HuH-7.5 (cell line): ENCODE results near the gene PSORS1C1.

Experiments used
- DNase-seq: peaks from one replicate; pipeline ENCODE4 v3.0.0; 2011; ENCODE audit warnings: low spot score

The PSORS1C1 gene

DNA sequence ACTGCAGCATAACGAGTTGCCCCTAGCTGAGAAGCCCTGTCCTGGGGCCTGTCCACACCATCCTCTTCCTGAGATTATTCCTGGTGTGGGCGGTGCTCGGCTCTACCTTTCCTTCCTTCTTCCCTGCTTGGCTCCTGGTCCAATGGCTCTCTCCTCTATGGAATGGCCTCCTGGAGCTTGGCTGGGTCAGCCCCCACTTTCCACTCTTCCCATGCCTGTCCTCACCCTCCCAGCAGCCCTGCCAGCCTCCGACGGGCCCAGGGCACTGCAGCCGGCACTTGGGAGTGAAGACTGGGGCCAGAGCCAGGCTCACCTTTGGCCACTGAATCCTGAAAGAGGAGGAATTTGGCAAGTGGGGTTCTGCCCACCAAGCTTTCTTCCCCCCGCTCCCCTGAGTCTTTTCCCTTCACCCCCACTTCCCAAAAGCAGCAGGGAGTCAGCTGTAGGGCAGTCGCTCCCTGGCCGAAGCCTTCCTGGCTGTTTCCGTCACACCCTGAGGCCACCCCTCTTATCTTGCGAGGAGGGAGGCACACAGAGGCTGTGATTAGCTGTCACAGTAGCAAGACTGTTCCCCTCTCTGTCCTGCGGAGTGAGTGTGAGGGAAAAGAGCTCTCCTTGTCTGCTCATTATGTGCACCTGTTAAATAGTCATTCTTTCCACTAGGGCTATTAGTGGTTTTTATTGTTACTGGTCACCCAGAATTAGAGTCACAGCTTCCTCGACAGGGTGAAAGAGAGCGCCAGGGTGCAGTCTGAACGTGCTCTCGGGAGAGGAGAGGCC is 12.0 kb downstream of the PSORS1C1 start:
- DNase-seq, result no peak

DNA sequence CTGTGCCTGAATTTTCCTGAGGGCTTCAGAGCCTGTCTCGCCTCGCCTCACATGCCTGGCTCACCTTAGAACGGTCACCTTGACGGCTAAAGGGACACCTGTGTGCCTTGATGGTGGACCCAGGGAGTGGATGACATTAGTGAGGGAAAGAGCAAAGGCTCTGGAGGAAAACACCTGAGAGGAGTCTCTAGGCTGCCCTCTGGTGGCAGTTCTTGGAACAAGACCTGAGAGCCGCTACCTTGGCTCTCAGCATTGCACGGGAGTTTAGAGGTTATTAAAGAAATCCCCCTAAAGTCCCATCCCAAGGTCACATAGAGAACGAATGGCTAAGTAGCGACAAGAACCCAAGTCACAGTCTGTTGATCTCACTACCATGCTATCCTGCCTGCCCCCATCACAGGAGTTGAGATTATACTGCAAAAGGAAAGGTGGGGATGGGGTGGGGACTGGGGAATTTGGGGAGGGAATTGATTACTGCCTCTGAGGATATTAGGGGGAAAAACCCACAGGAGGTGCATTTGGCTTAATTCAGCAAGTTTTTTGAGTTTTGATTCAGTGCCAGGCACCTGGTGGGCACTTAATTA is 13.6 kb downstream of the PSORS1C1 start:
- peak; percentile 59 for DNase-seq

- no peak for DNase-seq
These were observed 14.5 kb downstream of the PSORS1C1 start for GRCh38 chr6:31129130-31129529.

DNA sequence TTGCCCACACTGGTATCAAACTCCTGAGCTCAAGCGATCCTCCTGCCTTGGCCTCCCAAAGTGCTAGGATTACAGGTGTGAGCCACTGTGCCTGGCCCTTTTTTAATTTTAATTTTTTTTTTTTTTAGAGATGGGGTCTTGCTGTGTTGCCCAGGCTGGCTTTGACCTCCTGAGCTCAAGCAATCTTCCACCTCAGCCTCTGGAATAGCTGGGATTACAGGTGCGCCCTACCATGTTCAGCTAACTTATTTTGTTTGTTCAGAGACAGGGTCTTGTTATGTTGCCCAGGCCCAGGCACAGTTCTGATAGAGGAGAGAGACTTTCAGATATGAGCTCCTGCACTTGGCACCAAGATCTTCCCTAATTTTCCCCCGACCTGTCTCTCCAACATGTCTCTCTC is 16.2 kb downstream of the PSORS1C1 start:
- DNase-seq, result no peak

- no peak for DNase-seq
These were observed 17.0 kb downstream of the PSORS1C1 start for GRCh38 chr6:31131595-31131994.

DNA sequence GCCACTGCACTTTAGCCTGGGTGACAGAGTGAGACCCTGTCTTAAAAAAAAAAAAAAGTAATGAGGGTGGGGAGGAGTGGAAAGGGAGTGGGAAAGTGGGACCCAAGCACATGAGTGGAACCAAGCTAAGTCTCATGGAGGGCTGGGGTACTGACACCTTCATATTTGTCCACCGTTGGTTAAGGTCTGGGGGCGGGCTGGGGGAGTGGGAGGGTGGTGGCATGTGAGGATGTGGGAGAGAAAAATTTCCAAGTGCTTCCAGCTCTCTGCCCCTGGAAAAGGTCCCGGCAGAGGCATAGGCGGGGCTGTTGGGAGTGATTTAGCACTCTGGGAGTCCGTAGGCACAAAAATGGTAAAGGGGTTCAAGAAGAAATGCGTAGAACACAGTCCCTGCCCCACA is 18.2 kb downstream of the PSORS1C1 start:
- no peak for DNase-seq

- DNase-seq, result no peak
These were observed 21.1 kb downstream of the PSORS1C1 start for GRCh38 chr6:31135710-31136109.

DNA sequence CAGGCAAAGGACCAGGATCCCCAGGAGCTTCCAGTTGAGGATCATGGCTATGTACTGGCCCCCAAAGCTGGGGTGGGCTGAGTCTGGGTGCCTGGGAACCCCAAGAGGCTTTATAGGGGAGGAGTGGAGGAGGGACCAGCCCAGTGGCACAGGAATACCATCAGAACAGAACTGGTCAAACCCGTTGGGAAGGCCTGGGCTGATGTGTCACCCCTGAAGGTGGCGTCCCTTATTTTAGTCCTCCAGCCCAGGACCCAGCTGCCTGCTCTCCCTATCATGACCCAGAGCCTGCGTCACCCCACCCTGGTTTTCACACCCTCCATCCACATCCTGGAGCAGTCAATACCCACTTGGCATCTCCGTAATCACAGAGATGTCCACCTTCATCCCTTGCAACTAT is 24.4 kb downstream of the PSORS1C1 start, which contains the start of gene PSORS1C2:
Gene PSORS1C2, minus strand, starts transcription at position 85 of the 400 bp plus-strand sequence. Its CDS starts 40 bp downstream, at position 45.
- no peak for DNase-seq

DNA sequence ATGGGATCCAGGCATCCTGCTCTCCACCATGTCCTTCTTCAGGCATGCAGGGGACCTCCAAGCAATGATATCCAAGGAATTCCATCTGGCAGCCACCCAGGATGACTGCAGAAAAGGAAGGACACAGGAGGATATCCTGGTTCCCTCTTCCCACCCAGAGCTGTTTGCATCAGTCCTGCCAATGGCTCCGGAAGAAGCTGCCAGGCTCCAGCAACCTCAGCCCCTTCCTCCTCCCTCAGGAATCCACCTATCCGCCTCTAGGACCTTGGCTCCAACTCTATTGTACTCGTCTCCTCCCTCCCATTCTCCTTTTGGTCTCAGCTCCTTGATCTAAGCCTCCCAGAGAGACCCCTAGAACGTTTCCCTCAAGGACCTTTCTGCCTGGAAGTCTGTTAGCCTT is 25.0 kb downstream of the PSORS1C1 start:
- DNase-seq, result no peak

DNA sequence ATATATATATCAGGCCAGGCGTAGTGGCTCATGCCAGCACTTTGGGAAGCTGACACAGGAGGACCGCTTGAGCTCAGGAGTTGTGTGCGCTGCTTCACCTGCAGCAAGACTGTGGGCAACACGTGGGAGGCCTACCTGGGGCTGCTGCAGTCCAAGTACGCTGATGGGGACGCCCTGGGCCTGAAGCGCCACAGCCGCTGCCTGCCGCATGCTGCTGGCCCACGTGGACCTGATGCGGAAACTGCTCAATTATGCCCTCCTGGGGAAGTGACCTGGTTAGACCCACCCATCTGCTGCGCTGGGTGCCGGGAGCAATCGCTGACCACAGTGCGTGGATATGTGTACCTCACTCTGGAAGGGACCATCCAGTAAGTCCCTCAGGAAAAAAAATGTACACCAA is 26.0 kb downstream of the PSORS1C1 start:
- no peak for DNase-seq

GRCh38 chr6:31142361-31142761 is 27.8 kb downstream of the PSORS1C1 start:
- DNase-seq, result no peak

- no peak for DNase-seq
These were observed 28.5 kb downstream of the PSORS1C1 start for GRCh38 chr6:31143148-31143547.

DNA sequence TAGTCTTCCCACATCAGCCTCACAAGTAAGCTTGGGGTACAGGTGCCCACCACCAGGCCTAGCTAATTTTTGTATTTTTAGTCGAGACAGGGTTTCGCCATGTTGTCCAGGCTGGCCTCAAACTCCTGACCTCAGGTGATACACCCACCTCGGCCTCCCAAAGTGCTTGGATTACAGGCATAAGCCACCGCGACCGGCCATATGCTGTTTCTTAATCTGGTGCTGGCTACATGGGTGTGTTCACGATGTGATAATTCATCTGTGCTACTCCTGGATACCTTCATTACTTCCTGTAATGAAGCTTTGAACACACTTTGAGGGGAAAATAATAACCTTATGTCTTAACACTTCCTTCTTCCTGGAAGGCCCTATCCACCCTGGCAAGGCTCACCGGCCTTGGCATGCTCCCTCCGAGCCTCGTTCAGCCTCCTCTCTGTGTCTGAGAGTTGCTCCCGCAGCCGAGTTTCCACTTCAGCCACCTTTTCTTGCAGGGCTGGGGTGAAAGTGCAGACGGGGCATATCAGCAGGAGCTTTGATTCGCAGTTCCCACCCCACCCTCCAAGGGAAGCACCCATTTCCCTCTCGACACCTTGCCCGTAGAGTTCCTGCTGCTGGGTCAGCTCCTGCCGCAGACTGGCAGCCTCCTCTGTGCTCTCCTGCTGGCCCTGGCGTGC is 29.8 kb downstream of the PSORS1C1 start:
- no peak for DNase-seq

DNA sequence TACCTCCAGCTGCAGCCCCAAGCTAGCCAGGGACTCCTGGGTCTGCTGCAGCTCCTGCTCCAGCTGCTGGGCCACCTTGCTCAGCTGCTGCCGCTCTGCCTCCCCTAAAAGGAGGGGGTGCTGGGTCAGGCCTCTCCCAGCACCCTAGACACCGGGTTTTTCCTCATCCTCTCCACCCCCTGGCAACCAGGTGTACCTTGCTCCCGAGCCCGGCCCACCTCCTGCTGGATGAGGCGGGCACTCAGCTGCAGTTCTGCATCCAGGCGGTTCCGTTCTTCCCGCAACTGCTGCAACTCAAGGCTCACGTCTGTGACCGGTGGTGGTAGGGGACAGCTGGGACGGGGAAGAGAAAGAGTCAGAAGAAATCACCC is 30.4 kb downstream of the PSORS1C1 start:
- no peak for DNase-seq

- DNase-seq, result no peak
These were observed 30.8 kb downstream of the PSORS1C1 start for GRCh38 chr6:31145386-31145785.

DNA sequence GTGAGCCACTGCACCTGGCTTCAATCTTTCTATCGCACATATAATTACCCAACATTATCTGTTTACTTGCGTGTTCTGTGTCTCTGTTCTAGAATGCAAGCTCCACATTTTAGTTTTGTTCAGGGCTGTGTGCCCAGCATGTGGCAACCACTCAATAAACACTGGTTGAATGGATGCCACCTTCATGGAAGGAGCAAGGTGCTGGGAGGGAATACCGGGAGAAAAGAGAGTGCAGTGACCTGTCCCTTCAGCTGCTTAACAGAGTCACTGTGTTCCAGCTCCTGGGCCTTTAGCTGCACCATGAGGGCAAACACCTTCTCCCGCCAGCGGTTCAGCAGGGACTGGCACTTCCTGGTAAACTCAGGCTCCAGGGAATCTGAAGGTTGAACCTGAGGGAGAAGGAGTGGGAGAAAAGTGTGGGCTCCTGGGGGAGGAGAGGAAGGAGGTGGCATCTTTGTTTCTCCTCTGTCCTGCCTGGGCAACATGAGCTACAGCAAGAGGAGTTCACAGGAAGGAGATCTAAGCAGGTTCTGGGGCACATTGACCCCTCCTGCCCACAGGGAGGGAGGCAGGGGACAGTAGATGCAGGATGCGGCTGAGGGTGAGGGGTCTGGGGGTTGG is 35.3 kb downstream of the PSORS1C1 start:
- DNase-seq, result no peak

GRCh38 chr6:31152781-31153180 is 38.2 kb downstream of the PSORS1C1 start:
- DNase-seq, result no peak

DNA sequence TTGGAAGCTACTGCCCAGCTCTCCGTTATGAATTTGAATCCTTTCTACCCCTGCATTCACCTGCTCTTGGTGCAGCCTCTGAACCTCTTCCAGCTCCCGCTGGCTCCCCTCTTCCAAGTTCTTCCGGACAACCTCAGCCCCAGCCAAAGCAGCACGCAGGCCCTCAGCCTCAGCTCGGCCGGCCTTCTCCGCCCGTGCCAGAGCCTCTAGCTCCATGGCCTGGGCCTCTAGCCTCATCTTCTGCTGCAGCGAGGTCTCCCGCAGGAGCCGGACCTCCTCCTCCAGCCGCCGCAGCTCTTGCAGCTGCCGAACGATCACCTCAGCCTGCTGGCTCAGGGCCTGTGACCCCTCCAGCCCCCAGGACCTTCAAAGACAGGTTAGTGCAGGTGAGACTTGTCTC is 39.8 kb downstream of the PSORS1C1 start:
- DNase-seq, result no peak

- no peak for DNase-seq
These were observed 42.0 kb downstream of the PSORS1C1 start for GRCh38 chr6:31156641-31157040.

- DNase-seq, result no peak
These were observed 43.0 kb downstream of the PSORS1C1 start, which contains the start of gene CCHCR1 for GRCh38 chr6:31157513-31158139. Gene CCHCR1 (minus strand): TSS chr6:31157802. CDS start chr6:31157600, 202 bp downstream.

DNA sequence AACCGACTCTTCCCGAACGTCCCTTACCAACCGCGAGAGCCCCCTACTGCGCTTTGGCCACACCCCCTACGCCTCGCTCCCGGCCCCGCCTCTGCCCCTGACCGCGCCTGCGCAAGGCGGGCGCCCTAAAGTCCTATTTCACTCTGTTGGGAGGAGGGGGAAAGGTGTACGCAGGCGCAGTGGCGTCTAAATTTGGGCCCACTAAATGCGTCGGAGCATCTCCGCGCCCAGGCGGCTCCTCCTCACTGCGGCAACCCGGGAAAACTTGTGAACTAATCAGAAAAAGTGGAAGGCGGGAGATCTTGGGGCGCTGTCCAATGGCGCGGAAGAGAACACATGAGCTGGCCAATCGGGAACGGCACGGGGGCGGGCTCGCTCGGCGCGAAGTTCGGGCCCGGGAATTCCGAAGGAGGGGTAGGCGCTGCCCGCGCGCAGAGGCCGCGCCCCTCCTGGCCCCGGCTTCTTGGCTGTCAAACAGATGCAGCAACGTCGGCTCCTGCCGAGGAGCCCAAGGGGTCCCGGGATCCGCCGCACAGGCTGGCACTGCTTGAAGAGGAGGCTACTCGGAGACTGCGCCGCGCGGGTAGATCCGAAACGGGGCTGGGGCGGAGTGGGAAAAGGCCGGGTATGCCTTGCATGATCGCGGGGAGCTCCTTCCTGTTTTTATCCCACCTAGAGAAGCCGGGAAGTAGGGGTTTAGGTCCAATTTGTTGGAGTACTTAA is 43.7 kb downstream of the PSORS1C1 start, which contains the start of gene TCF19:
Gene TCF19, plus strand, starts transcription at position 450 of the 723 bp plus-strand sequence. CDS start 881 bp downstream, outside the sequence.
- peak; percentile 94 for DNase-seq
